A673 (cell line): ENCODE measurements around the gene CYP4Z1.

Source experiments
- CTCF ChIP-seq: fragments of 300-800, 200-600 bp; sonication (generic); conservative IDR thresholded peaks from 2 replicates; pipeline ENCODE4 v1.5.1; 2017; ENCODE audit warnings: low read depth, mild to moderate bottlenecking, antibody characterized with exemption, low read length, moderate library complexity, mixed read lengths
- EZH2 ChIP-seq: fragments of 200-600 bp; sonication (generic); IDR thresholded peaks from 2 replicates; pipeline ENCODE4 v1.6.1; 2017; ENCODE audit warnings: borderline replicate concordance, low read depth, mild to moderate bottlenecking, mixed read lengths, antibody characterized with exemption, low read length; ENCODE audit not compliant: poor library complexity, severe bottlenecking

- TF ChIP-seq CTCF (no peak), EZH2 (no peak)
Observed at GRCh38 chr1:47128221-47128620, 61.2 kb downstream of the CYP4Z1 start.
